Nucleus accumbens (tissue), 56 donors: ENCODE results near the gene PAPOLG.
"Not testable (repeated sequence)": the region's sequence is repeated elsewhere in the genome, so short reads cannot be mapped to it uniquely, and the experiment has no call there.

Experiments
- DNase-seq, 56 donors: peaks; one replicate each; lab custom pipeline; 2025; lab: John Stamatoyannopoulos, UW

PAPOLG gene

GRCh38 chr2:60766283-60766682, 10.2 kb downstream of the PAPOLG start:
- DNase-seq, result no peak

GRCh38 chr2:60771508-60771907, 15.4 kb downstream of the PAPOLG start:
- no peak for DNase-seq

GRCh38 chr2:60775048-60775639, 19.1 kb downstream of the PAPOLG start:
- no peak for DNase-seq

GRCh38 chr2:60778352-60778751, 22.3 kb downstream of the PAPOLG start:
- no peak for DNase-seq

- DNase-seq, result no peak
Observed at GRCh38 chr2:60779426-60779825, 23.4 kb downstream of the PAPOLG start.

- no peak for DNase-seq
Observed at GRCh38 chr2:60780721-60781120, 24.7 kb downstream of the PAPOLG start.

- DNase-seq, result no peak
Observed at GRCh38 chr2:60793169-60793568, 37.1 kb downstream of the PAPOLG start.

- no peak for DNase-seq
Observed at GRCh38 chr2:60794271-60794863, 38.3 kb downstream of the PAPOLG start.

- no peak for DNase-seq
Observed at GRCh38 chr2:60796573-60797509, 40.8 kb downstream of the PAPOLG start.

GRCh38 chr2:60804473-60804872, 48.4 kb downstream of the PAPOLG start:
- DNase-seq, result no peak

- DNase-seq, result no peak
Observed at GRCh38 chr2:60806595-60806987, 50.5 kb downstream of the PAPOLG start.

GRCh38 chr2:60806988-60807681, 51.1 kb downstream of the PAPOLG start:
- no peak for DNase-seq

GRCh38 chr2:60808330-60808801, 52.3 kb downstream of the PAPOLG start:
- peak in 17 of 56 donors; percentile 3 to 50 (median 13) for DNase-seq

GRCh38 chr2:60811491-60812375, 55.7 kb downstream of the PAPOLG start:
- no peak for DNase-seq

- DNase-seq, result not testable (repeated sequence)
Observed at GRCh38 chr2:60817191-60817590, 61.1 kb downstream of the PAPOLG start.

- no peak for DNase-seq
Observed at GRCh38 chr2:60818272-60818671, 62.2 kb downstream of the PAPOLG start.

GRCh38 chr2:60819155-60819862, 63.2 kb downstream of the PAPOLG start:
- no peak for DNase-seq

GRCh38 chr2:60819936-60820335, 63.9 kb downstream of the PAPOLG start:
- no peak for DNase-seq
